K562 (cell line): ENCODE measurements around the gene TOM1L2.

Source experiments
- CBX8 ChIP-seq: fragments of 200-600 bp; sonication (generic); IDR thresholded peaks from 2 replicates; pipeline ENCODE4 v1.6.1; 2012; ENCODE audit warnings: borderline replicate concordance, mixed run types, low read depth, mild to moderate bottlenecking, moderate library complexity, mixed read lengths, low read length, control low read depth, inconsistent platforms; ENCODE audit not compliant: poor library complexity, severe bottlenecking; ENCODE audit errors: extremely low read depth
- CTCF ChIP-seq, 3 experiments: IDR thresholded peaks in 2 of 3; conservative IDR thresholded peaks in 1 of 3; 2 replicates each; pipeline ENCODE4 v1.5.1; 2011 to 2012; ENCODE audit warnings: low read length in 3 of 3, mild to moderate bottlenecking in 3 of 3, control low read depth in 2 of 3, improper control_type of control experiment in 1 of 3, inconsistent platforms in 1 of 3, low read depth in 1 of 3, mixed read lengths in 1 of 3, moderate library complexity in 1 of 3; ENCODE audit not compliant: insufficient read depth in 2 of 3
- E2F1 ChIP-seq: sonication (generic); formaldehyde crosslinking; IDR thresholded peaks from 2 replicates; pipeline ENCODE4 v1.8.1; 2023; ENCODE audit warnings: mild to moderate bottlenecking, missing genetic modification reagents, moderate library complexity
- E2F6 ChIP-seq, 2 experiments: IDR thresholded peaks; 2 replicates each; pipeline ENCODE4 v1.6.1; 2011; ENCODE audit warnings: borderline replicate concordance in 1 of 2, control low read depth in 1 of 2, low read depth in 1 of 2, low read length in 1 of 2, mild to moderate bottlenecking in 1 of 2, mixed read lengths in 1 of 2, moderate library complexity in 1 of 2; ENCODE audit not compliant: insufficient read depth in 1 of 2, insufficient read length in 1 of 2, poor library complexity in 1 of 2, severe bottlenecking in 1 of 2; ENCODE audit errors: extremely low read depth in 1 of 2
- PCBP2 ChIP-seq: fragments of 200-400 bp; formaldehyde crosslinking; IDR thresholded peaks from 2 replicates; pipeline ENCODE4 v1.6.1; 2018; ENCODE audit warnings: low read length, low read depth, mild to moderate bottlenecking, moderate library complexity; ENCODE audit not compliant: poor library complexity, severe bottlenecking
- POLR2A ChIP-seq: fragments of 450-650 bp; conservative IDR thresholded peaks from 2 replicates; pipeline ENCODE4 v1.6.1; 2016
- RUNX1 ChIP-seq: sonication (generic); IDR thresholded peaks from 2 replicates; pipeline ENCODE4 v1.6.1; 2016; ENCODE audit warnings: antibody characterized with exemption, low read depth
- SREBF1 ChIP-seq: fragments of 150-350 bp; IDR thresholded peaks from 2 replicates; pipeline ENCODE4 v1.6.1; 2014; ENCODE audit warnings: antibody characterized with exemption, low read depth, low read length, borderline replicate concordance
- WHSC1 ChIP-seq: IDR thresholded peaks from one replicate; pipeline ENCODE4 v1.6.1; 2012; ENCODE audit warnings: low read length, control low read depth, inconsistent platforms
- ZFP36 ChIP-seq: fragments of 150-350 bp; IDR thresholded peaks from 2 replicates; pipeline ENCODE4 v1.6.1; 2018; ENCODE audit warnings: low read length, low read depth; ENCODE audit not compliant: partially characterized antibody
- ZNF12 ChIP-seq: sonication (generic); formaldehyde crosslinking; IDR thresholded peaks from 2 replicates; pipeline ENCODE4 v1.4.0; 2020; ENCODE audit warnings: mild to moderate bottlenecking, missing genetic modification reagents
- ZNF561 ChIP-seq: fragments of 450-650 bp; formaldehyde crosslinking; conservative IDR thresholded peaks from 2 replicates; pipeline ENCODE4 v1.4.0; 2020; ENCODE audit warnings: mild to moderate bottlenecking, moderate library complexity
- ZNF592 ChIP-seq: fragments of 450-650 bp; IDR thresholded peaks from 2 replicates; pipeline ENCODE4 v1.6.1; 2017; ENCODE audit warnings: antibody characterized with exemption, mild to moderate bottlenecking

GRCh38 chr17:17822616-17823015 is 149.6 kb downstream of the TOM1L2 start:
- TF ChIP-seq PCBP2 (no peak), RUNX1 (no peak), CTCF (IDR thresholded peaks at IDR 0.05 in 2 of 3, conservative IDR thresholded peaks at IDR 0.05 in 1 of 3; ENCODE audit: insufficient read depth in 2 of 3, low read depth in 1 of 3, low read length in 3 of 3) (no peak), ZNF592 (no peak), ZNF561 (CRISPR knock-in tag) (no peak), POLR2A (no peak), E2F6 (IDR thresholded peaks at IDR 0.05; ENCODE audit: borderline replicate concordance in 1 of 2, extremely low read depth in 1 of 2, insufficient read depth in 1 of 2, insufficient read length in 1 of 2, low read depth in 1 of 2, low read length in 1 of 2, poor library complexity in 1 of 2, severe bottlenecking in 1 of 2) (no peak), E2F1 (CRISPR knock-in tag) (no peak), ZNF12 (CRISPR knock-in tag) (no peak), WHSC1 (no peak), CBX8 (no peak), ZFP36 (no peak), SREBF1 (no peak)
